Measurements from ENCODE around the gene RARB. TPM values are rescaled to one million over a fixed set of nuclear protein-coding genes. Genes with fewer than 3 reads are reported as not detected.

Gene RARB
- total RNA-seq, 1 experiment from 2014 or later, result not detected

- Histone ChIP-seq H3K9ac (ENCODE audit: low read length) (no peak overlapping the region), H3K4me3 (ENCODE audit: low read length) (no peak overlapping the region), H3K9me3 (ENCODE audit: low read length) (no peaks in the 10 kb centered on the region), H3F3A (ENCODE audit: low read length, unreplicated experiment) (no peaks in the 10 kb centered on the region), H3K27me3 (ENCODE audit: low read length) (peaks cover 66% of the 10 kb centered on the region), H3K79me2 (ENCODE audit: low read length) (no peaks in the 10 kb centered on the region), H3K9me2 (replicated peaks; ENCODE audit: low read length) (no peaks in the 10 kb centered on the region), H3K27ac (ENCODE audit: low read length) (no peak overlapping the region), H3K4me2 (ENCODE audit: low read length) (no peak overlapping the region), H2AFZ (ENCODE audit: low read length) (no peak overlapping the region), H4K20me1 (ENCODE audit: low read length) (no peaks in the 10 kb centered on the region), H3K36me3 (ENCODE audit: low read depth, low read length) (no peaks in the 10 kb centered on the region), H3K4me1 (ENCODE audit: insufficient read depth, low read length) (peaks cover 3% of the 10 kb centered on the region; the same call in 1 of the 2 replicates)
- no peak for TF ChIP-seq EZH2phosphoT487 (IDR thresholded peaks at IDR 0.05; ENCODE audit: borderline replicate concordance, low read length)
- no peak for TF ChIP-seq EZH2 (IDR thresholded peaks at IDR 0.05; ENCODE audit: low read length, unreplicated experiment)
- no peak for TF ChIP-seq CTCF (conservative IDR thresholded peaks at IDR 0.05; ENCODE audit: low read depth, low read length)
- no TSS peak for BruUV-seq (replicated peaks)
- ChIA-PET CTCF (no interaction called here), POLR2A (ENCODE audit: unreplicated experiment) (no interaction called here)
- intact Hi-C loops (cut with micrococcal nuclease), result no loop called here
- ATAC-seq (no peak), DNase-seq (peak; percentile 29)
Measured at GRCh38 chr3:25454005-25454927, 26.2 kb downstream of the RARB start.

DNA sequence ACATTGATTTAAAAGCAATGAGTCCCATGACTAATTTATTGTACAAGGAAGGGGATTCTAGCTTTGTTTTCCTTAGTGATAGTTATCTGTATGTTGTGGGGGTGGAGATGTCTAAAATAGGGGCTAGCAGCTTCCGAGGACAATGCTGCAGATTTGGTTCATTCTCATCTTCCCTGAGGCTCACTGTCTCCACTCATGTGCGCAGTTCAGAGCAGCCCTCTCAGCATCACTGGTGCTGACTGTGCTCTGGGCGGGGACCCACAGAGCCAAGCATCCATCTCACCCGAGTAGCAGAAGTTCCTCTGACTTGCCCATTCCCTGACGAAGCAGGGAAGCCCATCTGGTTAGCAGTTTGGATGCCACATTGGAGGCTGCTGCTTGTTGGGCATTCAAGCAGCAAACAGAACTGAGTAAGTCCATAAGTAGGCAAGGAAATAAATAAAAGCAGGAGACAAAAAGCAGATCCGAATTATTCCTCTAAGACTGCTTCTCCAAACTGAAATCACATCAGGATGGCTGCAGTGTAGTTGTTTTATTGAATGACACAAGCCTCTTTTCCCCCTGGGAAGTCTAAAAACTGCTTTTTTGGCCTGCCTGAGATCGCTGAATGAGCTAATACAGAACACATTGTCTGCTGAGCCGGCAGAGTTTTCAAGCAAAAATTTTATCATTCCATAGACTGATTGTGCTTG is 27.5 kb downstream of the RARB start:
- CTCF ChIA-PET, result no interaction called here
- Histone ChIP-seq H3K4me1 (ENCODE audit: insufficient read depth, low read length) (peaks cover 3% of the 10 kb centered on the region; the same call in 1 of the 2 replicates), H3K36me3 (ENCODE audit: low read depth, low read length) (no peaks in the 10 kb centered on the region), H3K9me3 (ENCODE audit: low read length) (no peaks in the 10 kb centered on the region), H3K79me2 (ENCODE audit: low read length) (no peaks in the 10 kb centered on the region), H3K27me3 (ENCODE audit: low read length) (peaks cover 62% of the 10 kb centered on the region), H2AFZ (ENCODE audit: low read length) (no peak overlapping the region), H3K4me3 (ENCODE audit: low read length) (no peak overlapping the region), H3K9me2 (replicated peaks; ENCODE audit: low read length) (no peaks in the 10 kb centered on the region), H4K20me1 (ENCODE audit: low read length) (no peaks in the 10 kb centered on the region), H3K27ac (ENCODE audit: low read length) (no peak overlapping the region), H3K9ac (ENCODE audit: low read length) (no peak overlapping the region), H3K4me2 (ENCODE audit: low read length) (no peak overlapping the region), H3F3A (ENCODE audit: low read length, unreplicated experiment) (no peaks in the 10 kb centered on the region)
- intact Hi-C loops (cut with micrococcal nuclease), result no loop called here
- no peak for TF ChIP-seq EZH2phosphoT487 (IDR thresholded peaks at IDR 0.05; ENCODE audit: borderline replicate concordance, low read length)
- no peak for TF ChIP-seq CTCF (conservative IDR thresholded peaks at IDR 0.05; ENCODE audit: low read depth, low read length)
- TF ChIP-seq EZH2 (IDR thresholded peaks at IDR 0.05; ENCODE audit: low read length, unreplicated experiment), result no peak
- no peak for ATAC-seq
- no peak for DNase-seq
- BruUV-seq (replicated peaks), result no TSS peak
- POLR2A ChIA-PET (ENCODE audit: unreplicated experiment), result no interaction called here

Data from PC-3 (cell line).